ENCODE results near the gene CFAP99.

DNA sequence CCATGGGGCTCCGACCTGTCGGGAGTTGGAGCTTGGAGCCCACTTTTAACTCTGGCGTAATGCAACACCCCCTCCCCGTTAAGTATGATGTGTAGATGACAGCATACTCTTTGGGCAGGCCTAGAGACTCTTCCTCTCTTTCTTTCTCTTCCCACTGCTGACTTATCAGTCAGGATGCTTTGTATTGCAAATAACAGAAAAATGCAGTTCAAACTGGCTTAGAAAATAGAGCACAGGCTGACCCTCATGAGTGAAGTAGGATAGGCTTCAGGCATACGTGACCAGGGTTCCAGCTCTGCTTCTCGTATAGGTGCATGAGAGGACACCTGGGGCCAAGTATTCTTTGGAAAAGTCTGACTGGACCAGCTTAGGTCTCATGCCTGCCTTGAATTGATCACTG lies 26.8 kb downstream of the CFAP99 start:
- TF ChIP-seq SRF (IDR thresholded peaks at IDR 0.05; ENCODE audit: low read depth, low read length) (no peak), YY1 (IDR thresholded peaks at IDR 0.05; ENCODE audit: low read depth, low read length) (no peak)

Measured in H1 (cell line).